Natural killer cell (primary cell): Measurements from ENCODE around the gene GEMIN5. TPM values are rescaled to one million over a fixed set of nuclear protein-coding genes. Genes with fewer than 3 reads are reported as not detected.

Source experiments
- ATAC-seq, 3 donors: fragments of 150-1000 bp in 2 of 3; fragments of 200-7000 bp in 1 of 3; cut with Tn5 transposase; 1 replicate in 1 of 3; 2 replicates in 2 of 3; pipeline ENCODE4 v1.10.0; 2021; ENCODE audit warnings: mild to moderate bottlenecking in 2 of 3, moderate library complexity in 2 of 3
- DNase-seq, 2 donors: peaks; one replicate each; pipeline versions ENCODE4 v3.0.0 to v3.0.0-alpha.2; 2013 to 2021; ENCODE audit warnings: mixed read lengths in 1 of 2
- H3K27ac ChIP-seq: one replicate; pipeline ENCODE4 v1.5.1; 2013; ENCODE audit warnings: mild to moderate bottlenecking, low read length
- H3K27me3 ChIP-seq: one replicate; pipeline ENCODE4 v1.6.1; 2013; ENCODE audit warnings: low read length; ENCODE audit not compliant: control insufficient read depth, insufficient read depth
- H3K36me3 ChIP-seq: one replicate; pipeline ENCODE4 v1.6.1; 2013; ENCODE audit warnings: low read length; ENCODE audit not compliant: control insufficient read depth, insufficient read depth
- H3K4me1 ChIP-seq: one replicate; pipeline ENCODE4 v1.6.1; 2013; ENCODE audit warnings: low read length; ENCODE audit not compliant: control insufficient read depth, insufficient read depth
- H3K4me3 ChIP-seq: one replicate; pipeline ENCODE4 v1.5.1; 2013; ENCODE audit warnings: low read length
- H3K9me3 ChIP-seq: one replicate; pipeline ENCODE4 v1.6.1; 2013; ENCODE audit warnings: low read length; ENCODE audit not compliant: control insufficient read depth, insufficient read depth
- H3K27ac Mint-ChIP-seq, 2 donors: one replicate each; pipeline ENCODE4 v1.8.0; 2022; ENCODE audit warnings: mild to moderate bottlenecking in 2 of 2, mixed read lengths in 2 of 2, moderate library complexity in 1 of 2
- H3K27me3 Mint-ChIP-seq, 2 donors: one replicate each; pipeline ENCODE4 v1.8.0; 2022; ENCODE audit warnings: low read depth in 2 of 2, mixed read lengths in 2 of 2
- H3K36me3 Mint-ChIP-seq: one replicate; pipeline ENCODE4 v1.8.0; 2022; ENCODE audit warnings: mixed read lengths
- H3K4me1 Mint-ChIP-seq, 2 donors: one replicate each; pipeline ENCODE4 v1.8.0; 2022; ENCODE audit warnings: mixed read lengths in 2 of 2
- H3K4me3 Mint-ChIP-seq: one replicate; pipeline ENCODE4 v1.8.0; 2022; ENCODE audit warnings: mild to moderate bottlenecking, moderate library complexity, mixed read lengths
- H3K9me3 Mint-ChIP-seq, 2 donors: one replicate each; pipeline ENCODE4 v1.8.0; 2022; ENCODE audit warnings: mixed read lengths in 2 of 2
- WGBS: methylation state at CpG from one replicate; pipeline ENCODE4 v1.1.7; 2013; ENCODE audit warnings: missing lambda C conversion rate; ENCODE audit not compliant: insufficient coverage; 5-methylcytosine and 5-hydroxymethylcytosine counted together
- intact Hi-C: fragments of 100-400 bp; cut with micrococcal nuclease; formaldehyde crosslinking; loops from one replicate; pipeline ENCODE4 v1.14.2; 2022
- total RNA-seq, 4 donors: library from RNA; stranded (reverse); fragments of 120-200 nt in 1 of 4; gene quantifications; one replicate each; pipeline versions ENCODE4 v1.2.3 to v1.2.4, GENCODE V29; 2013 to 2022
- TF ChIP-seq, protein P1 (sequence below): fragments of 200-600 bp; IDR thresholded peaks from one replicate; pipeline ENCODE4 v1.8.0; 2022; ENCODE audit warnings: antibody characterized with exemption

Gene GEMIN5
- total RNA-seq, 3 donors from 2014 or later (not counting 1 experiment from before 2014, with no cell fraction given): 6.3 to 12.7 (median 7.8) TPM

DNA sequence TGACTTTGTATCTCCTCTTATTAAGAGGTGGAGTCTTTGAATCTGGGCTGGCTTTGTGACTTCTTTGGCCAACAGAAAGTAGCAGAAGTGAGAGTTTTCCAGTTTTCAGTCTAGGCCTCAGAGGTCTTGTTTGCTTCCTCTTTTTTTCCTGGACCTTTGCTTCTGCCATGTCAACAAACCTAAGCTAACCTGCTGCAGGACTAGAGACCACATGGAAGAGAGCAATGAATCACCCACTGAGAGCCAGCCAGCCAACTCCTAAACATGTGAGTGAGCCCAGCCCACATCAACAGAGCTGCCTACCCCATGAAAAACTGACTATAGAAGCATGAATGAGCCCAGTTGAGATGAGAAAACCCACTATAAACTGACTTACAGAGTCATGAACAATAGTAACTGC, 32.7 kb upstream of the GEMIN5 start:
- H3K4me3 ChIP-seq: no peak overlapping the region
- no peaks in the 10 kb centered on the region for H3K27me3 ChIP-seq
- intact Hi-C loops: no loop called here
- Mint-ChIP-seq H3K4me1 (peaks cover 9 to 17% of the 10 kb centered on the region in 2 donors), H3K4me3 (no peak overlapping the region), H3K27ac (no peak overlapping the region), H3K27me3 (no peaks in the 10 kb centered on the region), H3K9me3 (no peaks in the 10 kb centered on the region), H3K36me3 (no peaks in the 10 kb centered on the region)
- H3K9me3 ChIP-seq: no peaks in the 10 kb centered on the region
- H3K36me3 ChIP-seq: peaks cover 21% of the 10 kb centered on the region
- ATAC-seq: no peak
- TF ChIP-seq, protein P1, sequence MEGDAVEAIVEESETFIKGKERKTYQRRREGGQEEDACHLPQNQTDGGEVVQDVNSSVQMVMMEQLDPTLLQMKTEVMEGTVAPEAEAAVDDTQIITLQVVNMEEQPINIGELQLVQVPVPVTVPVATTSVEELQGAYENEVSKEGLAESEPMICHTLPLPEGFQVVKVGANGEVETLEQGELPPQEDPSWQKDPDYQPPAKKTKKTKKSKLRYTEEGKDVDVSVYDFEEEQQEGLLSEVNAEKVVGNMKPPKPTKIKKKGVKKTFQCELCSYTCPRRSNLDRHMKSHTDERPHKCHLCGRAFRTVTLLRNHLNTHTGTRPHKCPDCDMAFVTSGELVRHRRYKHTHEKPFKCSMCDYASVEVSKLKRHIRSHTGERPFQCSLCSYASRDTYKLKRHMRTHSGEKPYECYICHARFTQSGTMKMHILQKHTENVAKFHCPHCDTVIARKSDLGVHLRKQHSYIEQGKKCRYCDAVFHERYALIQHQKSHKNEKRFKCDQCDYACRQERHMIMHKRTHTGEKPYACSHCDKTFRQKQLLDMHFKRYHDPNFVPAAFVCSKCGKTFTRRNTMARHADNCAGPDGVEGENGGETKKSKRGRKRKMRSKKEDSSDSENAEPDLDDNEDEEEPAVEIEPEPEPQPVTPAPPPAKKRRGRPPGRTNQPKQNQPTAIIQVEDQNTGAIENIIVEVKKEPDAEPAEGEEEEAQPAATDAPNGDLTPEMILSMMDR: no peak
- no peaks in the 10 kb centered on the region for H3K4me1 ChIP-seq
- no peak overlapping the region for H3K27ac ChIP-seq
- DNase-seq: no peak

DNA sequence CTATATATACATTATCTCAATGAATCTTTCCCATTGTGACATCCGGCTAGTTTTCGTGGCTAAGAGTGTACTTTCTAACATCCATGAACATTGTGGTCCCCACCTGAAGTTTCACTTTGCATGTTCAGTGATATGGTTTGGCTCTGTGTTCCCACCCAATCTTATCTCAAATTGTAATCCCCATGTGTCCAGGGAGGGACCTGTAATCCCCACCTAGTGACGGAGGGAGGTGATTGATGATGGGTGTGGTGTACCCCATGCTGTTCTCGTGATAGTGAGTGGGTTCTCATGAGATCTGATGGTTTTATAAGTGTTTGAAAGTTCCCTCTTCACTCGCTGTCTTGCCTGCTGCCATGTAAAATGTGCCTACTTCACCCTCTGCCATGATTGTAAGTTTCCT, 30.9 kb upstream of the GEMIN5 start:
- Histone ChIP-seq H3K27ac (no peak overlapping the region), H3K9me3 (no peaks in the 10 kb centered on the region), H3K4me1 (no peaks in the 10 kb centered on the region), H3K4me3 (no peak overlapping the region), H3K27me3 (no peaks in the 10 kb centered on the region), H3K36me3 (peaks cover 21% of the 10 kb centered on the region)
- intact Hi-C loops: no loop called here
- Mint-ChIP-seq H3K36me3 (no peaks in the 10 kb centered on the region), H3K27ac (no peak overlapping the region), H3K4me3 (no peak overlapping the region), H3K4me1 (peaks cover 14 to 18% of the 10 kb centered on the region in 2 donors), H3K27me3 (no peaks in the 10 kb centered on the region), H3K9me3 (no peaks in the 10 kb centered on the region)
- DNase-seq (no peak), ATAC-seq (no peak)
- TF ChIP-seq, protein P1: no peak
- WGBS: 94% methylated on average over 5 of the region's 5 CpGs

DNA sequence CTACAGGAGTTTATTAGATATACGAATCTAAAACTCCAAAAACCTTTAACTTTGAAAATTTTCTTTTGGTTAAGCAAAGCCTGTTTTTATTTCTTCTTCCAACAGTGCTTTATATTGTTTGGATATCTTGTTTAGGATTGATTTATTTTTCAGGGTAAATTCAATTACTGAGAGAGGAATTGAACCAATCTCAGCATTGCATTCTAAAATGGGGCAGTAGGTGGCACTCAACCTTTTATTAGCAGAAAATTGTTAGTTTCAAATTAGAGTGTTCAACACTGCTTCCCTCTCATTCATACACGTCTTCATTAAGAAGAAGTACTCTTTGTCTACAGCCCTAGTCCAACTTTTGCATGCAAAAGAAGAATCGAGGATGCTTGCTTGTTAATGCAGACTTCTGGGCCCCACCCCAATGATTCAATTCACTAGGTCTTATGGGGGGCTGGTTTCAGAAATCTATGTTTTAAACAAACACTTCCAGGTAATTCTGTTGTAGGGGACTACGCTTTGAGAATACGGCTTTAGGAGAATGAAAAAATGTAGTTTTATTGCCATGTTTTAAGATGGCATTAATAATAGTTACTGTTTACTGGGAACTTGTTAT, 29.5 kb upstream of the GEMIN5 start:
- DNase-seq (no peak), ATAC-seq (no peak)
- 90% methylated on average over 4 of the region's 5 CpGs for WGBS
- Histone ChIP-seq H3K36me3 (peaks cover 23% of the 10 kb centered on the region), H3K4me1 (no peaks in the 10 kb centered on the region), H3K4me3 (no peak overlapping the region), H3K9me3 (no peaks in the 10 kb centered on the region), H3K27me3 (no peaks in the 10 kb centered on the region), H3K27ac (no peak overlapping the region)
- H3K9me3 Mint-ChIP-seq: no peaks in the 10 kb centered on the region
- H3K4me3 Mint-ChIP-seq: no peak overlapping the region
- TF ChIP-seq, protein P1: peak; percentile 30
- intact Hi-C loops: no loop called here
- no peak overlapping the region for H3K27ac Mint-ChIP-seq
- no peaks in the 10 kb centered on the region for H3K36me3 Mint-ChIP-seq
- peaks cover 14 to 23% of the 10 kb centered on the region in 2 donors for H3K4me1 Mint-ChIP-seq
- H3K27me3 Mint-ChIP-seq: no peaks in the 10 kb centered on the region

DNA sequence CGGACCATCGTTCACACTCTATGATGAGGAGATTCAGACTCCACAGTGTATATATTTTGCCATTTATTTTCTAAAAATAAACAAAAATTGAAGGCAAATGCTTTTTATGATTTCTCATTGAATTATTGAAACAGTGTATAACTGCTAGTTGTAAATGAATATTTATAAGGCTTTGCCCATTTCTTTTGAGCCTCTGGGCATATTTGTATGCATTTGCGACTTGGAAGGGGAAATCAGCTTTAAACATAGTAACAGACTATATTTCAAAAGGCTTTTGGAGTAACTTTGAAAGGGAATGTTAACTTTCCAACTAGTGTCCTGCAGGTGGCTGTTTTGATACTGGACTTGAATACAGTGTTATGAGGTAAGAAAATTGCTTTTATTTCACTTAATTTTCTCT, 28.9 kb upstream of the GEMIN5 start:
- H3K36me3 Mint-ChIP-seq: no peaks in the 10 kb centered on the region
- Histone ChIP-seq H3K36me3 (peaks cover 27% of the 10 kb centered on the region), H3K9me3 (no peaks in the 10 kb centered on the region), H3K27me3 (no peaks in the 10 kb centered on the region), H3K27ac (no peak overlapping the region), H3K4me3 (no peak overlapping the region), H3K4me1 (no peaks in the 10 kb centered on the region)
- H3K4me1 Mint-ChIP-seq: peaks cover 14 to 23% of the 10 kb centered on the region in 2 donors
- H3K4me3 Mint-ChIP-seq: no peak overlapping the region
- H3K27me3 Mint-ChIP-seq: no peaks in the 10 kb centered on the region
- intact Hi-C loops: no loop called here
- no CpG with 5 or more reads among the region's 3 CpGs for WGBS
- TF ChIP-seq, protein P1: no peak
- H3K9me3 Mint-ChIP-seq: no peaks in the 10 kb centered on the region
- H3K27ac Mint-ChIP-seq: no peak overlapping the region
- DNase-seq: no peak
- no peak for ATAC-seq
